ENCODE results near the gene MSMP.

The MSMP gene

DNA sequence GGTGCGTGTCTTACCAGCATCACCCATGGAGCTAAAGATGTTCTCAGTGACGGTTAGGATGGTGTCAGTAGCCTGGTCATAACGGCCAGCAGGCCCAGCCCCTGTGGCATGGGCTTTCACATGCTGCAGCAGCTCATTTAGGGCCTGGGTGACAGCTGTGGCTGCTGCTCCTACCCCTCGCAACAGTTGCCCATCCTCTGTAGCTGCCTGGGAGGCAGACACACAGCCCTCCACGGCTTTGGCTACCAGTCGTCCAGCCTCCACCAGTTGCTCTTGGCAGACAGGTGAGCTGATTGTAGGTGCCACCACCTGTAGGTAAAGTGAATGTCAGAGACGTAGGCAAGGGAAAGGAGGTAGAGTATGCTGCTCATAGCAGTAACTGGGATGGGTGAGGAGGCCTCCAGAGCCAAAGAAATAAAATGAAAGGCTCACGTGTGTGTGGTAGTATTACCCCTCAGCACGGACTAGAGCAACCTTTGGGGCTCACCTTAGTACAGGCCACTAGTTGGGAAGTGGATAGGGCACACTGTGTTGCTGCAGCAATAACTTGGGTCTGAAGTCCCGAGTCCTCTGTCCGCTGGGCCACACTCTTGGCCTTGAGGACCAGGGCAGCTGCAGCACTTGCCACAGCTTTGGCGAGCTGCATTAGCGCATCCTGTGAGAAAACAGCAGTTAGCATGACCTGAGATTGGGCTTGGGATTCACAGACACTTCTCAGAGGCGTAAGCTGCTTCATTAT is 36.8 kb downstream of the MSMP start:
- DNase-seq = no peak

DNA sequence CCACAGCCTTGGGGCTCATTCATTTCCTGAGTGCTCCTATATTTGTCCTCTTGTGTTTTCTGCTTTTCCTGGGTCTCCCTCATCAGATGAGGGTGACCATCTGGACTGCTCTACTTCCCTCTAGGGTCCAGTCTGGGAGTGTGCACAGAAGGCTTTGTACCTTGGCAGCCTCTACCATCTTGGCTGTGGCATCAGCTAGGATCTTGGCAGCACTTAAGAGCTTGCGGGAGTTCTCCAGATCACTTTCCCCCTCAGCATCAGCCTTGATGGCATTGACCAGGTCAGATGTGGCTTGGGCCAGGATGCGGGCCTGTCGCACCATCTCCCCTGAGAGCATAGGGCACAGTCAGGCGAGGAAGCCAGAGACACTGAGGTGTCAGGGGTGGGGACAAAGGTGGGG is 37.8 kb downstream of the MSMP start:
- DNase-seq = no peak

DNA sequence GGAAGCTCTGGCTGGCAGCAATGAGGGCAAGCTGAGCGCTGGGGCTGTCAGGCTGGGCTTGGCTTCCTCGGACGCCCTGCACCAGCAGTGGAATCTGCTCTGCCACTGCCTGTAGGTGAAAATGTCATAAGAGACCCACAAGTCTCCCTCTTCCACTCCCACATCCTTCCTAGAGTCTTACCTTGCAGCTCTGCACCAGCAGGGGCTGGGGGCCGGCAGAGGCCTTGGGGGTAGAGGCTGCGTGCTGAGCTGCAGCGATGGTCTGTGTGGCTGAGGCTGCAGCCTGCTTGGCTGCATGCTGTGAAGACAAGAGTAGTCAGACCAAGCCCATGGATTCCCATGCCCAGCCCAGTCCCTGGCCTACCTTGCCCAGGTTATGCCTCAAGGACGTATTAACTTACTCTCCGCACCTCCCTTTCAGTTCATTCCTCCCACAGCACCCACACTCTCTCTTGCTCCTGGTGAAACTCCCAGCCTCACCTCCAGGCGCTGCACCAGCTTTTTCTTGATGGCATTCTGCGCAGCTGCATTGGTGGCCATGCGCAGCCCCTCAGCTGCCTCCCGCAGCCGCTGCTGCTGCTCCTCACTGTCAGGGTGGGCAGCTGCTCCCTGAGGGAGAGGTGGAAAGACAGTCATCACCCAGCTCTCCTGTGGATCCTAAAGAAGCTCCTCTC is 39.4 kb downstream of the MSMP start:
- DNase-seq = no peak

DNA sequence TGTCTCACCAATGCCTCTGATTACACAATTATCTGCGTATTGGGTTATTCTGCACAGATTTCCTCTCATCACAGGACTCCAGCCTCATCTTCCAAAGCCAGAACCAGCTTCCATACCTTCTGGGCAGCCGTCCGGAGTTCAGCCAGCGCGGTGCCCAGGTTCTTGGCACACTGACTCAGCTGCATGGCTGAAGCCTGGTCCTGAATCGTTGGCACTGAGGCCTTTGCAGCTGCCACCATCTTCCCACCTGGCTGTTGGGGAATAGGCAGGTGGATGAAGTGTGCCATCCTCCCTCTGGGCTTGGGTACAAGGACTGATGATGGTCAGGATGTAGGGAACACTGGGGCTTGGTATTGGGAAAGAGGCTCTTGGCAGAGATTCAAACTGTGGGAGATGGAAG is 40.0 kb downstream of the MSMP start:
- no peak for DNase-seq

DNA sequence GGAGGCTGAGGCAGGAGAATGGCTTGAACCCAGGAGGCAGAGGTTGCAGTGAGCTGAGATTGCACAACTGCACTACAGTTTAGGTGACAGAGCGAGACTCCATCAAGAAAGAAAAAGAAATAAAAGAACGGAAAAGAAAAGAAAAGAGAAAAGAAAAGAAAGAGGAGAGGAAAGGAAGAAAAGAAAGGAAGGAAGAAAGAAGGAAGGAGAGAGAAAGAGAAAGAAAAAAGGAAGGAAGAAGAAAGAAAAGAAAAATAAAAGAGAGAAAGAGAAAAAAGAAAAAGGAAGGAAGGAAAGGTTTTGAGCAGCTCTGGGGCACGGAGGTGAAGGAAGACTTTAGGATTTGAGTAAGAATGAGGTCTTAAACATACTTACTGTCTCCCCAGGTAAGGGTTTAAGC is 40.5 kb downstream of the MSMP start:
- DNase-seq = no peak

DNA sequence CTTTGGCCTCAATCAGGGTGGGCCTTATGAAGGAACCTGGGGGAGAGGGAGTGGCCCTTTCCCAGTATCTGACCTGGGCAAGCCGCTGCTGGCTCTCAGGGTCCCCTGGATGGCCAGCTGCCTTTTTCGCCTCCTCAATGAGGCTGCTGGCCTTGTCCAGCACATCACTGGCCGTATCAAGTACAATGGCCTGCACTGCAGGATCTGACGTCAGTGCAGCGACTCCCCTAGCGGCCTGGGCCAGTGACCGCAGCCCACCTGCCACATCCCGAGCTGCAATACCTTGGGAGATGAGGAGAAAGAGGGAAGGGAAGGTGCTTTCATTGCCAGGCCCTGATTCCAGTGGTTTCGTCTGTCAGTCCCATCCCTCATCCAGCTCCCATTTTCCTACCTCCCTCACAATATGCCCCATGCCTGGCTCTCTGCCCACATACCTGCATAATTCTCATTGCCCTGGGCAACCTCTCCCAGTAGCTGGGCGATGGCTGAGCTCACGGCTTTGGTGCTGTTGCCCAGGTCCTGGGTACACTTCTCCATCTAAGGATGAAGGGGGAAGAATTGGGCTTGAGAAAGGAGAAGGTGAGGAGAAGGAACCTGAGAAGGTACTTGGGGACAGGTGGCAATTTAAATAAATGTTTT is 41.2 kb downstream of the MSMP start:
- DNase-seq = no peak

DNA sequence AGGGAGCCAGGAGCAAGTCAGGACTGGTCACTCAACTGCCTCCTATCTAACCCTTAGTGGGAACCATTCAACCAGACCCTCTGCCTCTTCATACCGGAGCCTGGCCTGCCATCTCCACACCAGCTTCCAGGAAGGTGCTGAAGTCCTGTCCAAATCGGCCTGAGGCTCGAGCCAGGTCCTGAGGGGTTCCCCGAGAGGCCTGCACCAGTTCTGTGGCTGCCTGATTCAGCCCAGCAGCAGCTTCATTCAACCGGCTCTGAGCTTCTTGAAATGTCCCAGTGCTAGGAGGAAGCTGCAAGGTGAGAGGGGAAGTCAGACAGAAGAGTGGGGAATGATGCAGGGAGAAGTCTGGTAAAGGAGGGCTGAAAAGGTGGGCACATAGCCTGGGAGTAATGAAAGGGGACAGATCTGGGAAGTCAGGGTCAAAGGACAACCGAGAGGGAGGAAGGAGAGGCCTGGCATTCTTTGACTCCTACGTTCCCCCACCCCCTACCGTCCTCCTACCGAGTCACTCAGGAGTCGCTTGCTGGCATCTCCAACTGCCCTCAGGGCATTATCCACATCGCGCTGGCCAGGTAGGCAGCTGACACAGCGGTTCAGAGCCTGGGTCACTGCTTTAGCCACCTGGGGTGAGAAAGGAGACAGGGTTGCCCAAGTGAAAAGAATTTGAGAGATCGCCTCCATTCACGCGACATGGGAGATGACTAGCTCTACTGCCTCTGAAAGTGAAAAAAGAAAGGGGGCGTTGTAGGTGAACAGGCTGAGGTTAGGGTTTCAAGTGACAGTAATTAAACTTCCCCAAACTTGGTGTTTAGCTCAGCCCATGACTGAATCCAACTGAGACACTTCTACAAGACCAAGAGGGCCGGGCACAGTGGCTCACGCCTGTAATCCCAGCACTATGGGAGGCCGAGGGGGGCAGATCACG is 42.3 kb downstream of the MSMP start:
- no peak for DNase-seq

DNA sequence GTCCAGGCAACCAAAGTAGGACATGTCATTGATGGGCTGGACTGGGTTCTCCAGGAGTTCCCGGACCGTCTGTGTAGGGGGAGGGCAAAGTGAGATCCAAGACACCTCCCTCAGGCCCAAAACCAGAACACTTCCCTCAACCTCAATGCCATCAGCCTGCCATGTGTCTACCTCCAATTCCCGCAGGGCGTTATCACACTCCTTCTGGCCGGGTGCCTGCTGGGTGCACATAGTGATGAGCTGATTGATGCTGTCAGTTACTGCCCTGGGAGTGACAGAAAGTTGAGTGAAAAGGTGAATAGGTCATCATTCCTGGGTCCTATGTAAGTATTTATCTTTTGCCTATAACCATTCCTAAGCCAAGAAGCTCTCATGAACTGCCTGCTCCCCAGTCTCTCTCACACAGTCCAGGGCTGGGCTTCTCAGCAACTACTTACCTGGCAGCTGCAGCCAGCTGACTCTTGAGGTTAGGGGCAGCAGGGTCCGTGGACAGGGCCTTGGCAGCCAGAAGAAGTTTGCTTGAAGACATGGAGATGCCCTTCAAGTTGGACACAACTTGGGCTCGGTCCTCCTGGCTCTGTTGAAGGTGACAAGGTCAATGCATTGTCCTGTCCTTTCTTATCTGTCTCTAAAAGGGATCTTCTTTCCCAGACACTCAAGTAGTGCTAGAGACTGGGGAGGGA is 43.1 kb downstream of the MSMP start:
- DNase-seq = no peak

DNA sequence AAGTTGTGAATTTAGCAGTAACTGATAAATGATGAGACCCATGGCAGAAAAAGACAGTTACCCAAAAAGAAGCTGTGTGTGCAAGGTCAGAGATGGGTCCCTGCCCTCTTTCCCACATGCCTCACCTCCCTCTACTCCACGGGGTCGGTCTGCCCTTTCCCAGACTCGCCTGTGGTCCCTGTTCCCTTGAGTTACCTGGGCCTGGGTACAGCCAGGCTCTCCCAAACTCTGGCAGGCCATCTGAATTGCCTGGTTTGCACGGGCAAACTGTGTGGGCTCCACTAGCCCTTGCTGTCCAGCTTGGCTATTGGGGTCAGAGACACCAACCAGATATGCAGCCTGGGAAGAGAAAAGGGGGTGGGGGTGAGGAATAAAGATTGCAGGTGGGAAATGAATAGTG is 45.9 kb downstream of the MSMP start:
- DNase-seq = no peak

DNA sequence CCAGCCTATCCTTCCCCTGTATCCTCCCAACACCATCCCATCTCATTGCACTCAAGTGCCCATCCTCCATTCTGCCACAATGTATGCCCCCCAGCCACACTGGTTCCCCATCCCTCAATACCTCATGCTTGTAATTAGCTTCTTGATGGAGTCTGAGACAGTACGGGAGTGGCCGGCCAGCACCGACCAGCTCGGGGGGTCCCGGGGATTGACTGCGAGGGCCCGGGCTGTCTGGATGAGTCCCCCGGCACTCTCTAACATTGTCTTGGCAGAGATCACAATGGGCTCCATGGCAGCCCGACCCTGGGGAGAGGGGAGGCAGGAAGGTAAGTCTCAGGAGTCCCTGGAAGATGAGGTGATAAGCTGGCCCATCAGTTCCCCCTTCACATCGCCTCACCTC is 47.1 kb downstream of the MSMP start:
- DNase-seq = no peak

DNA sequence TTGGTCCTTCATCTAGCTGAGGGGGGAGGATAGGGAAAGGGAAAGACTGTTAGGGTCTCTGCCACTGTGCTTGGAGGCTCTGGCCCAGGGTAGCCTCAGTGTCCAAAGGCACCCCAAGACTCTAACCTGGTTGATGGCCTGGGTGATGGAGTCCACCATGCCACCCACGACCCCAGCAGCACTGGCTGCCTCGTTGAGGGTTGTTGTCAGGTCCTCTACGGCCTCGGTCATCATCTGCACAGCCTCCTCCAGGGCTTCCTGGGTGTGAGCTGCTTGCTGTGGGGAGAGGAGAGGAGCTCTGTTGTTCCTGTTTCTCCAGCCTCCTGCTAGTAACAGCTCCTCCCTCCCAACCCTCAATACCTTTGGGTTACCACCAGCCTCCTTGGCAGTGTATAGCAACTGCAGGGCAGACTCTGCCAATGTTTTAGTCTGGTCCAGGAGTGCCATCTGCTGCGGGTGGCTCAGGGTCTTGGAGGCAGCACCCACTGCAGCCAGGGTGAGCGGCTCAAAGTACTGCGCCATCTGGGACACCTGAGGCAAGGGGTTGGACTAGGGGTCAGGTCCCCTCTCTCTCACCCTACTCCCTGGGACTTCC is 48.1 kb downstream of the MSMP start:
- DNase-seq = no peak

DNA sequence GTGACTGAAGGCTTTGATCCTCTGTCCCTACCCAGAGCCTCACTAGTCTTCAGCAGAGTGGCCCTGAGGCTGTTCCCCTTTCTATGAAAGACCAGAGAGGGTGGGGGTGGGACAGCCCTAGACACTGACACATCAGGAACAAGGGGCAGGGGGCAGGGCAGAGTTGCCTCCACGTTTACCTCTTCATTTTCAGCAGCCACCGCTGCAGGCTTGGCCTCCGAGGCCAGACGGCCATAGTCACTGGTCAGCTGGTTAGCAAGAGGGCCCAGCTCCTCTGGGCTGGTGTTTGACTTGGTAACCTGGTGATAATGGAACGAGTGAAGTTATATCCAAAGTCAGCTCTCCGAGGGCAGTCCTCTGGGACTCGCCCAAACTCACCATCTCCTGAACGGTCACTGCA is 48.7 kb downstream of the MSMP start:
- DNase-seq = no peak

DNA sequence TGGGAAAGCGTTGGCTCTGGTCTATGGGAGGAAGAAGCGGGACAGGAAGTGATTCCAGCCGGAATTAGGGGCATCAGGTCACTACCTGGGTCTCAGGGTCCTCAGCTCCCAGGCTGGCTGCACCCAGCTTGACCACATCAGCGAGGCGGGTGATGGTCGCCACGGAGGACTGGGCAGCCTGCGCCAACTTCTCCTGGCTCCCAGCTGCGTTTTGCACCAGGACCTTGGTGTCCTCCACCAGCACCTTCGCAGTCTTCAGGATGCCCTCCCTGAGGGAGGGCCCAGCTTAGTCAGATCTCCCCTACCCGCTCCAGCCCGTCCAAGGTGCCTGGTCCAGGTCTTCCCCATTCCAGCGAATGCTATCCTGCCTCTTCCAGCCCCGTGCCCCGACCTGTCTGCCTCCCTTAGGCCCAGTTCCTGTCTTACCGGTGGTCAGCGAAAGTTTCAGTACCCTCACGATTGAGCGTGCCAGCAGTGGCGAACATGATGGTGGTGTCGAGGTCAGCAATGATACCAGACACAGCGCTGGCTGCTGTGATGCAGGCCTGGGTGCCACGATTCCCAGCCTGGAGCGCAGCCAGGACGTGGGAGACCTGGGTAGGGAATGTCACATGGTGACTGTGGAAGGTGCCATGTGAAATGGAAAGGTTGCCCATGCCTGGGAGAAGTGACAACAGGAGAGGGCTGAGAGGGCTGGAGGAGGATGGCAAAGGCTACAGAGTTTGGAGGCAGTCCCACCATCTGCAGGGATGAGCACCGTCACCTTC is 50.0 kb downstream of the MSMP start:
- DNase-seq = no peak

All from activated CD8-positive, alpha-beta memory T cell treated with anti-CD3 and anti-CD28 coated beads, Interleukin-2, amount 50 U/mL, for 4 hours (primary cell).